IPS-NIHi11 (cell line): ENCODE results near the gene AP2S1.
"Not testable (repeated sequence)": the region's sequence is repeated elsewhere in the genome, so short reads cannot be mapped to it uniquely, and the experiment has no call there.

Experiments
- DNase-seq: peaks from one replicate; pipeline ENCODE4 v3.0.0; 2012; ENCODE audit warnings: mixed read lengths, low spot score

The AP2S1 gene

GRCh38 chr19:46804432-46804831 is 46.2 kb downstream of the AP2S1 start:
- not testable (repeated sequence) for DNase-seq

- DNase-seq = peak; percentile 4
Observed at GRCh38 chr19:46803555-46803954, 47.1 kb downstream of the AP2S1 start.

GRCh38 chr19:46802152-46802551 is 48.5 kb downstream of the AP2S1 start:
- no peak for DNase-seq

- DNase-seq = no peak
Observed at GRCh38 chr19:46798713-46799112, 51.9 kb downstream of the AP2S1 start.

GRCh38 chr19:46797881-46798280 is 52.8 kb downstream of the AP2S1 start:
- DNase-seq = no peak

- no peak for DNase-seq
Observed at GRCh38 chr19:46791944-46792343, 58.7 kb downstream of the AP2S1 start.

- DNase-seq = no peak
Observed at GRCh38 chr19:46789371-46789770, 61.3 kb downstream of the AP2S1 start.

- no peak for DNase-seq
Observed at GRCh38 chr19:46788968-46789338, 61.7 kb downstream of the AP2S1 start.

GRCh38 chr19:46788262-46788967 is 62.2 kb downstream of the AP2S1 start, which contains the start of gene SLC1A5:
TSS of gene SLC1A5 (minus strand) at chr19:46788594. CDS start at chr19:46787965, 629 bp downstream.
- peak; percentile 99 for DNase-seq
